Upper lobe of left lung (tissue), 4 donors: ENCODE data around the gene NF2.

Experiments
- EP300 ChIP-seq, 4 donors: sonication (generic); formaldehyde crosslinking; IDR thresholded peaks; one replicate each; pipeline ENCODE4 v1.5.1; 2017; ENCODE audit warnings: antibody characterized with exemption in 4 of 4, control low read depth in 2 of 4
- POLR2AphosphoS5 ChIP-seq, 2 donors: sonication (generic); formaldehyde crosslinking; IDR thresholded peaks; one replicate each; pipeline ENCODE4 v1.5.1; 2017; ENCODE audit warnings: antibody characterized with exemption in 2 of 2
- TF ChIP-seq, protein P1 (sequence below), 6 experiments: fragments of 450-650 bp in 4 of 6; fragments of 200-600 bp in 2 of 6; sonication (generic) in 2 of 6; IDR thresholded peaks; one replicate each; pipeline ENCODE4 v1.5.1; 2016 to 2019; ENCODE audit warnings: antibody characterized with exemption in 6 of 6

GRCh38 chr22:29574762-29575450 lies 28.5 kb upstream of the NF2 start:
- TF ChIP-seq, protein P1, sequence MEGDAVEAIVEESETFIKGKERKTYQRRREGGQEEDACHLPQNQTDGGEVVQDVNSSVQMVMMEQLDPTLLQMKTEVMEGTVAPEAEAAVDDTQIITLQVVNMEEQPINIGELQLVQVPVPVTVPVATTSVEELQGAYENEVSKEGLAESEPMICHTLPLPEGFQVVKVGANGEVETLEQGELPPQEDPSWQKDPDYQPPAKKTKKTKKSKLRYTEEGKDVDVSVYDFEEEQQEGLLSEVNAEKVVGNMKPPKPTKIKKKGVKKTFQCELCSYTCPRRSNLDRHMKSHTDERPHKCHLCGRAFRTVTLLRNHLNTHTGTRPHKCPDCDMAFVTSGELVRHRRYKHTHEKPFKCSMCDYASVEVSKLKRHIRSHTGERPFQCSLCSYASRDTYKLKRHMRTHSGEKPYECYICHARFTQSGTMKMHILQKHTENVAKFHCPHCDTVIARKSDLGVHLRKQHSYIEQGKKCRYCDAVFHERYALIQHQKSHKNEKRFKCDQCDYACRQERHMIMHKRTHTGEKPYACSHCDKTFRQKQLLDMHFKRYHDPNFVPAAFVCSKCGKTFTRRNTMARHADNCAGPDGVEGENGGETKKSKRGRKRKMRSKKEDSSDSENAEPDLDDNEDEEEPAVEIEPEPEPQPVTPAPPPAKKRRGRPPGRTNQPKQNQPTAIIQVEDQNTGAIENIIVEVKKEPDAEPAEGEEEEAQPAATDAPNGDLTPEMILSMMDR (IDR thresholded peaks at IDR 0.05): no peak
- TF ChIP-seq EP300 (IDR thresholded peaks at IDR 0.05) (no peak), POLR2AphosphoS5 (IDR thresholded peaks at IDR 0.05) (no peak)
